Colon (tissue), 2 donors: ENCODE results near the gene PINLYP.

Experiments used
- FAIRE-seq: peaks from 2 replicates; lab custom pipeline; 2012; peaks lifted over from hg19 to GRCh38; lab: Jason Lieb, UNC
- donor health status: control.
- donor health status: control.

PINLYP gene

GRCh38 chr19:43606569-43607229 lies 31.1 kb downstream of the PINLYP start:
- no peak for FAIRE-seq

GRCh38 chr19:43607238-43608205 lies 31.9 kb downstream of the PINLYP start:
- no peak for FAIRE-seq

GRCh38 chr19:43609872-43610271 lies 34.3 kb downstream of the PINLYP start:
- no peak for FAIRE-seq

- FAIRE-seq, result no peak
These were observed 34.9 kb downstream of the PINLYP start for GRCh38 chr19:43610493-43610892.

- no peak for FAIRE-seq
These were observed 36.2 kb downstream of the PINLYP start, which contains the start of gene SRRM5 for GRCh38 chr19:43611788-43612187. SRRM5 (plus strand) TSS chr19:43612088; CDS start chr19:43612122, 34 bp downstream.

GRCh38 chr19:43612374-43612773 lies 36.8 kb downstream of the PINLYP start:
- no peak for FAIRE-seq

GRCh38 chr19:43616306-43616705 lies 40.7 kb downstream of the PINLYP start:
- no peak for FAIRE-seq

- no peak for FAIRE-seq
These were observed 41.4 kb downstream of the PINLYP start for GRCh38 chr19:43616954-43617353.

- FAIRE-seq, result no peak
These were observed 43.3 kb downstream of the PINLYP start for GRCh38 chr19:43618921-43619261.

GRCh38 chr19:43619262-43620060 lies 43.9 kb downstream of the PINLYP start, which contains the start of gene ZNF428:
ZNF428 (minus strand) TSS chr19:43619629; CDS start chr19:43614304, 5,325 bp downstream.
- no peak for FAIRE-seq

- FAIRE-seq, result no peak
These were observed 44.7 kb downstream of the PINLYP start for GRCh38 chr19:43620061-43621001.

GRCh38 chr19:43622070-43622469 lies 46.5 kb downstream of the PINLYP start:
- no peak for FAIRE-seq

GRCh38 chr19:43622956-43623355 lies 47.4 kb downstream of the PINLYP start:
- no peak for FAIRE-seq

- FAIRE-seq, result no peak
These were observed 48.5 kb downstream of the PINLYP start for GRCh38 chr19:43623889-43624670.

GRCh38 chr19:43624933-43625332 lies 49.3 kb downstream of the PINLYP start:
- no peak for FAIRE-seq

GRCh38 chr19:43625918-43626579 lies 50.4 kb downstream of the PINLYP start:
- no peak for FAIRE-seq

GRCh38 chr19:43626838-43627237 lies 51.2 kb downstream of the PINLYP start:
- FAIRE-seq, result no peak

- FAIRE-seq, result no peak
These were observed 53.2 kb downstream of the PINLYP start for GRCh38 chr19:43628646-43629326.

- no peak for FAIRE-seq
These were observed 55.9 kb downstream of the PINLYP start for GRCh38 chr19:43631491-43631890.
